Stomach smooth muscle (tissue), 2 donors: Measurements from ENCODE around the gene BTN1A1.
A peak's percentile ranks its signal among the peaks of the same experiment; 100 is the strongest.
"Not testable (repeated sequence)": the region's sequence is repeated elsewhere in the genome, so short reads cannot be mapped to it uniquely, and the experiment has no call there.

Experiments used
- H3K27ac ChIP-seq: one replicate; pipeline ENCODE4 v1.7.0; 2013; ENCODE audit warnings: mild to moderate bottlenecking, low read length, inconsistent platforms
- H3K27me3 ChIP-seq, 2 donors: one replicate each; pipeline ENCODE4 v1.7.0; 2013; ENCODE audit warnings: low read length in 2 of 2; ENCODE audit not compliant: insufficient read depth in 2 of 2, control insufficient read depth in 1 of 2
- H3K36me3 ChIP-seq, 2 donors: one replicate each; pipeline ENCODE4 v1.7.0; 2013; ENCODE audit warnings: low read length in 2 of 2; ENCODE audit not compliant: control insufficient read depth in 2 of 2, insufficient read depth in 2 of 2
- H3K4me1 ChIP-seq: one replicate; pipeline ENCODE4 v1.7.0; 2013; ENCODE audit warnings: low read length; ENCODE audit not compliant: control insufficient read depth, insufficient read depth
- H3K4me3 ChIP-seq, 2 donors: one replicate each; pipeline ENCODE4 v1.7.0; 2013; ENCODE audit warnings: low read length in 2 of 2
- H3K9ac ChIP-seq, 2 donors: one replicate each; pipeline ENCODE4 v1.7.0; 2013; ENCODE audit warnings: low read length in 2 of 2, mild to moderate bottlenecking in 1 of 2
- H3K9me3 ChIP-seq, 2 donors: one replicate each; pipeline ENCODE4 v1.7.0; 2013; ENCODE audit warnings: low read length in 2 of 2; ENCODE audit not compliant: control insufficient read depth in 2 of 2
- donor health status: healthy.
- donor health status: Pancreatic carcinoma.

BTN1A1 gene

GRCh38 chr6:26538572-26538902 is 38.4 kb downstream of the BTN1A1 start:
- H3K4me1 ChIP-seq, result peaks cover 28% of the 10 kb centered on the region
- no peaks in the 10 kb centered on the region for H3K9me3 ChIP-seq
- peaks cover 6 to 10% of the 10 kb centered on the region in 2 donors for H3K36me3 ChIP-seq
- H3K4me3 ChIP-seq, result peak overlapping the region; percentile 92 to 93
- H3K9ac ChIP-seq, result peak overlapping the region; percentile 87 to 95
- peak overlapping the region; percentile 96 for H3K27ac ChIP-seq
- no peaks in the 10 kb centered on the region for H3K27me3 ChIP-seq

- peaks cover 10 to 14% of the 10 kb centered on the region in 2 donors for H3K36me3 ChIP-seq
- peak overlapping the region; percentile 87 to 95 for H3K9ac ChIP-seq
- peak overlapping the region; percentile 96 for H3K27ac ChIP-seq
- peak overlapping the region; percentile 92 to 93 for H3K4me3 ChIP-seq
- peaks cover 28% of the 10 kb centered on the region for H3K4me1 ChIP-seq
- H3K27me3 ChIP-seq, result no peaks in the 10 kb centered on the region
- no peaks in the 10 kb centered on the region for H3K9me3 ChIP-seq
These were observed 39.0 kb downstream of the BTN1A1 start for GRCh38 chr6:26539071-26539615.

- Histone ChIP-seq H3K4me3 (no peak overlapping the region), H3K27me3 (no peaks in the 10 kb centered on the region), H3K9me3 (no peaks in the 10 kb centered on the region), H3K27ac (no peak overlapping the region), H3K36me3 (peaks cover 17 to 22% of the 10 kb centered on the region in 2 donors), H3K4me1 (peaks cover 21% of the 10 kb centered on the region), H3K9ac (no peak overlapping the region)
These were observed 41.5 kb downstream of the BTN1A1 start for GRCh38 chr6:26541579-26541978.

GRCh38 chr6:26543953-26544352 is 43.9 kb downstream of the BTN1A1 start:
- Histone ChIP-seq H3K9ac (no peak overlapping the region), H3K4me1 (peaks cover 9% of the 10 kb centered on the region), H3K9me3 (no peaks in the 10 kb centered on the region), H3K27ac (no peak overlapping the region), H3K36me3 (peaks cover 17 to 22% of the 10 kb centered on the region in 2 donors), H3K4me3 (no peak overlapping the region), H3K27me3 (no peaks in the 10 kb centered on the region)

- H3K9me3 ChIP-seq, result no peaks in the 10 kb centered on the region
- no peaks in the 10 kb centered on the region for H3K27me3 ChIP-seq
- H3K27ac ChIP-seq, result no peak overlapping the region
- H3K4me1 ChIP-seq, result peaks cover 5% of the 10 kb centered on the region
- H3K4me3 ChIP-seq, result no peak overlapping the region
- peaks cover 17 to 22% of the 10 kb centered on the region in 2 donors for H3K36me3 ChIP-seq
- H3K9ac ChIP-seq, result no peak overlapping the region
These were observed 44.4 kb downstream of the BTN1A1 start for GRCh38 chr6:26544473-26544872.

GRCh38 chr6:26545627-26546026 is 45.5 kb downstream of the BTN1A1 start:
- Histone ChIP-seq H3K27ac (no peak overlapping the region), H3K4me1 (peaks cover 4% of the 10 kb centered on the region), H3K4me3 (no peak overlapping the region), H3K9me3 (no peaks in the 10 kb centered on the region), H3K27me3 (no peaks in the 10 kb centered on the region), H3K36me3 (peaks cover 17 to 21% of the 10 kb centered on the region in 2 donors), H3K9ac (no peak overlapping the region)

GRCh38 chr6:26547363-26547762 is 47.3 kb downstream of the BTN1A1 start:
- H3K9ac ChIP-seq, H3K9me3 ChIP-seq, H3K4me1 ChIP-seq, H3K27me3 ChIP-seq, H3K27ac ChIP-seq, H3K4me3 ChIP-seq: not testable (repeated sequence)
- peaks cover 16 to 17% of the 10 kb centered on the region in 2 donors for H3K36me3 ChIP-seq

GRCh38 chr6:26550250-26550993 is 50.3 kb downstream of the BTN1A1 start:
- no peaks in the 10 kb centered on the region for H3K9me3 ChIP-seq
- peak overlapping the region; percentile 69 to 79 for H3K4me3 ChIP-seq
- peak overlapping the region; percentile 4 for H3K27ac ChIP-seq
- H3K9ac ChIP-seq, result peak overlapping the region; percentile 23 to 29
- H3K4me1 ChIP-seq, result peaks cover 7% of the 10 kb centered on the region
- peaks cover 5 to 6% of the 10 kb centered on the region in 2 donors for H3K36me3 ChIP-seq
- H3K27me3 ChIP-seq, result no peaks in the 10 kb centered on the region

- no peaks in the 10 kb centered on the region for H3K27me3 ChIP-seq
- H3K4me3 ChIP-seq, result no peak overlapping the region
- no peaks in the 10 kb centered on the region for H3K9me3 ChIP-seq
- H3K27ac ChIP-seq, result no peak overlapping the region
- H3K36me3 ChIP-seq, result no peaks in the 10 kb centered on the region
- H3K9ac ChIP-seq, result no peak overlapping the region
- H3K4me1 ChIP-seq, result peaks cover 7% of the 10 kb centered on the region
These were observed 52.1 kb downstream of the BTN1A1 start for GRCh38 chr6:26552205-26552604.

- Histone ChIP-seq H3K4me3 (peak overlapping the region; percentile 82 to 86), H3K27ac (no peak overlapping the region)
These were observed 52.6 kb downstream of the BTN1A1 start for GRCh38 chr6:26552640-26553188.

GRCh38 chr6:26553264-26553634 is 53.1 kb downstream of the BTN1A1 start:
- no peaks in the 10 kb centered on the region for H3K9me3 ChIP-seq
- no peaks in the 10 kb centered on the region for H3K27me3 ChIP-seq
- H3K4me3 ChIP-seq, result peak overlapping the region; percentile 82 to 86
- H3K4me1 ChIP-seq, result peaks cover 7% of the 10 kb centered on the region
- no peaks in the 10 kb centered on the region for H3K36me3 ChIP-seq
- peak overlapping the region; percentile 21 to 65 for H3K9ac ChIP-seq
- H3K27ac ChIP-seq, result peak overlapping the region; percentile 64

More at GRCh38 chr6:26552640-26553188, 52.6 kb downstream of the BTN1A1 start:
- H3K36me3 ChIP-seq, result no peaks in the 10 kb centered on the region
- no peaks in the 10 kb centered on the region for H3K27me3 ChIP-seq
- H3K4me1 ChIP-seq, result peaks cover 7% of the 10 kb centered on the region
- H3K9ac ChIP-seq, result peak overlapping the region in 1 of 2 donors; percentile 21
- H3K9me3 ChIP-seq, result no peaks in the 10 kb centered on the region
